ENCODE measurements around the gene SLC22A12.

- TF ChIP-seq SMC3 (IDR thresholded peaks at IDR 0.05; ENCODE audit: low read depth, low read length) (no peak), YY1 (IDR thresholded peaks at IDR 0.05; ENCODE audit: low read depth) (no peak)
These were observed 21.6 kb upstream of the SLC22A12 start for GRCh38 chr11:64569300-64569970.
